HUDEP-2 (cell line): ENCODE measurements around the gene TF.

Experiments used
- DNase-seq, 76 experiments: peaks; one replicate each; lab custom pipeline; 2025; ENCODE audit not compliant: unreplicated experiment in 76 of 76; lab: John Stamatoyannopoulos, UW

Gene TF

DNA sequence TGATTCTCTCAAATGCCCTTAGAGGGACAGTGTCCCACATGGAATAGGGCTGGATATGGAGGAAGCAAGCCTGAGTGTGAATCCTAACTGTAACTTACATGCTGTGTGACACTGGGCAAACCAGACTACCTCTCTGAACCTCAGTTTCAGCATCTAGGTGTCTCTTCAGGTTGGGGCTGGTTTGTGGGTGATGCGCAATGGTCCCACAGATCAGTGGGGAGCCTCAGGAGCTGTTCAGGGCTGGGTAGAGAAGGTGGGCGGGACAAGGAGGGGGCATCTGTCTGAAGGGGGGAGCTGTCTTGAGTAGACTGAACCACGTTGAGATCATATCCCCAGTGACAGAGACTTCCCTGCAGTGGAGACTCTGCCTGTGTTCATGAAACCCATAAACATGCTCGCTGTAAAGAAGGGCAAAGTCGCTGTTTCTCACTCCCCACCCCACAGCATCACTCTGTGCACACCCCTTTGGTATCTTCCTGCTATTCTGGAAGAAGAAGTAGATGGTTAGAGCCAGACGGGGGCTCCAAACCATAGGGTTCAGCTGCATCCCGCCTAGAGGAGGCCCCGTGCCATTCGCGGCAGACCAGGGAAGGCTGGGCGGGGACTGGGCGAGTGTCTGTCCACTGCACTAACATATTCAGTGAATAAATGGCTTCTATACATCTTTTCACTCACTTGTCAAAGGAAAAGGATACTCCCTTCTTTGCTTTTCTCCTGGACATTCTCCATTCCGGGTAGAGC lies 87.9 kb downstream of the TF start:
- no peak for DNase-seq

DNA sequence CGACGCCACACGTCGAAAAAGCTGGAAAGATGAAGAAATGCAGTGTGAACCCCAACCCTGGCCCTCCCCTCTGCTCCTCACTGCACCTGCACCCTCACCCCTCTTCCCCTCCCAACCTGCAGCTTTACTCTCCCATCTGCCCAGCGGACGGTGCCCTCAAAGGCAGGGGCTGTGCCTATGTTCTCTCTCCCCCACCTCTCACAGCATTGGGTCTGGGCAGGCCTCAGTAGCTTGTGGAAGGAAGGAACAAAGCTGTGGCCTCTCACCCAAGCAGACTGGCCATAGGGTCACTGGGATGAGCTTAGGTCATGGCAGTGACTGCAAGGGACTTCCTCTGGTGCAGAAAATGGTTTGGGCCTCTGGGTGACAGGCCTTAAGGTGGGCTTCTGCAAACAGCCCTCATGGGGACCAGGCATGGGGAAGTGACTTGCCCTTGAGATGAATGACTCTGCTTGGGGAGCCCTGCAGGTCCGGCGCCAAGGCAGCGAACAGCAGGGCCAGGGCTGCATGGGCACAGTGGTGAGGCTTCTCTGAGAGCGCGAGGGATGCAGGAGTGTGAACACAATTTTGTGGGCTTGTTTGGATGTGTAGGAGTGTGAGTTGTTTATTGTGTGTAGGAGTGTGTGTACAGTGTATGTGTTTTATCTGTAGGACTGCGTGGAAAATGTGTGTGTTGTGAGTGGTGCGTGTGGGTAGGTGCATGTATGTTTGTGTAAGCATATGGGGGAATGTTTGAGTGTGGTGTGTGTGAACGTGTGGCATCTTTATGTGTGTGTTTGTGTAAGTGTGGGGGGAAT lies 88.6 kb downstream of the TF start:
- DNase-seq: no peak

DNA sequence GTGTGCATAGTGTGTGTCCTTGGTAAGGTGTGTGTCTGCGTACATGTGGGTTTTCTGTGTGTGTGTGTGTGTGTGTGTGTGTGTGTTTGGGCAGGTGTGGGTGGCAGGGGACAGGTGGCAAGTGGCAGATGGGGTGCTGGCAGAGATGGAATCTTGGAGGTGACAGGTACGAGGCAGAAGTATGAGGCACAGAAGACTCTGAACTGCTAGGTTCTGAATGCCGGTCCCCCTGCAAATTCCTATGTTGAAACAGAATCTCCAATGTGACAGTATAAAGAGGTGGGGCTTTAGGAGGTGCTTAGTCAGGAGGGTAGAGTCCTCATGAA lies 89.2 kb downstream of the TF start:
- no peak for DNase-seq

- DNase-seq: no peak
Measured at GRCh38 chr3:133835961-133836360, 89.8 kb downstream of the TF start.

DNA sequence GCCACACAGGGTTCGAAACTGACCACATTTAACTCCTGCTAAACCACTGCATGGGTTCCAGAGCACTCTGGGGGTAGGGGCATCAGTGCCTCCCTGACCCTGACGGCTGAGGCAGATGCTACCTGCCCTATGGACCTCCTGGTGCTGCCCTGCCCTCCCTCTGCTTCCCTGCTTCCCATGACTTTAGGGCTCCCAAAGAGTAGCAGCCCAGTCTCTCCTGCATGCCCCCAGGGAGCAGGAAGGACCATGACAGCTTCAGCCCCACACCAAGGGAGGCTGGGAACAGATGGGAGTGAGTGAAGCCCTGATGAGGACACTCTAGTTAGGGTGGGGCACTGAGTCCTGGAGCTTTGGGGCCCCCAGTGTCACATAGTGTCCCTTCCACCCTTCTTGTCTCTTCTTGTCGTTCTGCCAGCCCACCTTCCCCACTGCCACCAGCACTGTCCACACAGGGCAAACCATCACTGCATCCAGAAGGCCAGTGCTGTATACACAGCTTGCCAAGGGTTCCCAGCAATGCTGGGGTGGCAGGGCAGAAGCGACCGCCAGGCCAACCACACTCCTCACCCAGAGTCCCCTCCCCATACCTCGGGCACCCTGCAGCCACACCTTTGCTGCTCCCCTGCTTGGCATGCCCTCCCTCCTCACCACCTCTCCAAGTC lies 90.4 kb downstream of the TF start:
- DNase-seq: no peak

DNA sequence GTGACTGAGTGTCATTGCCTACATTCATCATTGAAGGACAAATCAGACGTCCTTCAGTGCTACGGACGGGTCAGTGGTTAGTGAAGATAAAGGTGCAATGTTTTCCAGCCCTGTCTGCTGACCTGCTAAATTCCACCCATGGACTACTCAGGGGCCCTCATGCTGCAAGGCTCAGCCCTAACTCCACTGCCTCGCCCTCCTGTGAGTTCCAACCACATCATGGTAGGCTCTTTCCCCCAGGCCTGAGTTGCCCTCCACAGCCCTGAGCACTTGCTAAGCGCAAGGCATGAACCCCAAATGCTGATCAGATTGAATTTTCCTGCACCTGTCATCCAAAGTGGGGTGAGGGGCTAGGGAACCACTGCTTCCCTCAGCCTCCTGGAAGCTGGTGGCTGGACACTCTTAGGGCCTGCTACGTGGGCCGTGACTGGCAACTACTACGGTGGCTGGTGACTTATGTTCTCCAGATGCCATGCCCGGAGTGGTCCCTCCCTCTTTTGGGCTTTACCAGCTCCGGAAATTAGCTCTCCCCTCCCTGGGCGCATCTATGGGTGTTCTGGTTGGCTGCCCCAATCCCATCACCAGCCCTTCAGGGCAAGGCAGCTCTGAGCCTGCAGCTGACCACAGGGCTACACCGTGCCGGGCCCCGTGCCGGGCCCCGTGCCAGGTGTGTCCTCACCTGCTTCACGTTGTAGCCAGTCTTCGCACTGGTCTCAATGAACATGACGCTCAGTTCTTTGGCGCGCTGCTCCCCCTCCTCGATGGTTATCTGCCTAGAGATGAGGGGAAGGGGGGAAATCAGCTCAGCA lies 91.5 kb downstream of the TF start:
- no peak for DNase-seq

- DNase-seq: no peak
Measured at GRCh38 chr3:133838296-133838789, 92.2 kb downstream of the TF start.

DNA sequence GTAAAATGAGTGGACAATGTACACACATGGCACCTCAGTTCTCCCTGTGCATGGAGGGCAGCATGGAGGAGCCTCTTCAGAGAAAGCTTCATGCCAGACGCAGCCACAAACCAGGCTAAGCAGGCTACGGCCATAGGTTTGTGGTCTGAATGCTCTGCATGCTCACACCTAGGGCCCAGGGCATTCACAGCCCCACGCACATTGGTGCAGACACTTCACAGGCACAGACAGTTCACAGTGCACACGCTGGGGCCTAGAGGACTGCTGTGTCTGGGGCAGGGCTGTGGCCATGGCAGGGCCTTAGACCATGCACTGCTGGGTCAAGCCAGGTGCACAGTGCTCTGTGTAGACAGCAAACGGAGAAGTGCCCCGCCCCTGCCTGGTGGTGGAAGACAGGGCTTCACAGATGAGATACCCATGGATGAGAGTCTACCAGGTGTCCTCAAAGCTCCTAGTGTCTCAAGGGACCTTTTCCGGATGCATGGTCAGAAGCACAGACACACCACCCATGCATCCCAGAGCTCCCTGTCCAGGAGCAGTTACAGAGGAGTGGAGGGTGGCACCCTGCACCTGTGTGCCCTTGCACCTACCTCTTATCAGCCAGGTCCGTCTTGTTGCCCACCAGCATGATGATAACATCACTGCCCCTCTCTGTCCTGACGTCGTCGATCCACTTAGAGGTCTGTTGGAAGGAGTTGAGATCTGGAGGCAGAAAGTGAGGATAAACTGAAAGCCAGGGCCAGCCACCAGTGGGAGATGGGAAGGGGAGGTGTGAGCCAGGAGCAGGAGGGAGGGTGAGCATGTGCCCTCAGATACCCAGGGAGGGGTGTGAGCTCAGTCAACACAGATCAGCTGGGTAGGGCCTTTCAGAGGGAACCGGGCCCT lies 93.0 kb downstream of the TF start:
- no peak for DNase-seq

- no peak for DNase-seq
Measured at GRCh38 chr3:133840055-133840737, 94.0 kb downstream of the TF start.

- DNase-seq: no peak
Measured at GRCh38 chr3:133840767-133841166, 94.6 kb downstream of the TF start.

DNA sequence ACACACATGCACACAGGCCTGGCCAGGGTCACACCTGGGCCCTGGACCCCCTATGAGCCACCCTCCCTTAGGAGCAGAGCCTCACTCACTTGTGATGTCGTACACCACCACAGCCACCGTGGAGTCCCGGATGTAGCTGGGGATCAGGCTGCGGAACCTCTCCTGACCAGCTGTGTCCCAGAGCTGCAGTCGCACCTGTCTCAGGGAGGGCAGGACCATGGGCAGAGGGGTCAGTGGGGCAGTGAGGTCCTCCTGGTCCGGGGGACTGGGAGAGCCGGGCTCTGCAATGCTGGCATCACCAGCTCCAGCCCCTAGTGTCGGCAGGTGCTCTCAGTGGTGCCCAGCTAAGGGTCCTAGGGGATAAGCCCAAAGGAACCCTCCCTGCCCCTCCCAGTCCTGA lies 95.0 kb downstream of the TF start:
- DNase-seq: no peak

DNA sequence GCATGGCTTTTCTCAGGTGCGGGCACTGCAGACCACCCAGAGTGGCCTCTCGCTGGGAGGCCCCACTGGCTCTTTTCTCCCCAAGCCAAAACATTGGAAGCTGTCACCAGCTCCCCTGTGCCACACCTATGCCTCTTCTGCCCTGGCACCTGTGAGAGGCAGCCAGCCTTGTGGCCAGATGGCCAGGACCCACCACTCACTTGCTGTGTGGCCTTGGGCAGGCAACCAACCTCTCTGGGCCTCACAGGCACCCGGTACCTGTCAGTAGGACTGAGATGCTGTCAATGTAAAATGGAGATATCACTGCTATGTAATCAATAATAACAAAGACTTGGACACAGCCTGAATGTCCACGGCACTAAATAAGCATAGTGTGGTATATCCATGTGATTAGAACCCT lies 96.0 kb downstream of the TF start:
- no peak for DNase-seq

GRCh38 chr3:133843634-133844033 lies 97.4 kb downstream of the TF start:
- no peak for DNase-seq

DNA sequence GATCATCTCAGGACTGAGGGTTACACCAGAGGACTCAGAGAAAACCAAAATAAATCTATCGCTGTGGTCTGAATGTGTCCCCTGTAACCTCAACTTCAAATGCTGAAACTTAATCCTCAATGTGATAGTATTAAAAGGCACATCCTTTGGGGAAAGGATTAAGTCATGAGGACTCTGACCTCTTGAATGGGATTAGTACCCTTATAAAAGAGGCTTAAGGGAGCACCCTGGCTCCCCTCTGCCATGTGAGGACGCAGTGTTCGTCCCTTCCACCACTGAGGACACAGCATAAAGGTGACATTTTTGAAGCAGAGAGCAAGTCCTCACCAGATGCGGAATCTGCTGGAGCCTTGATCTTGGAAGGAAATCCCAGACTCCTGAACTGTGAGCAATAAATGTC lies 98.9 kb downstream of the TF start:
- DNase-seq: no peak
